HG02852 (cell line): ENCODE measurements around the gene AXIN1.

ENCODE experiments used
- ATAC-seq: cut with Tn5 transposase; IDR thresholded peaks from one replicate; pipeline ENCODE4 v1.9.1; 2021; ENCODE audit warnings: mild to moderate bottlenecking, moderate library complexity; ENCODE audit not compliant: unreplicated experiment

The AXIN1 gene

DNA sequence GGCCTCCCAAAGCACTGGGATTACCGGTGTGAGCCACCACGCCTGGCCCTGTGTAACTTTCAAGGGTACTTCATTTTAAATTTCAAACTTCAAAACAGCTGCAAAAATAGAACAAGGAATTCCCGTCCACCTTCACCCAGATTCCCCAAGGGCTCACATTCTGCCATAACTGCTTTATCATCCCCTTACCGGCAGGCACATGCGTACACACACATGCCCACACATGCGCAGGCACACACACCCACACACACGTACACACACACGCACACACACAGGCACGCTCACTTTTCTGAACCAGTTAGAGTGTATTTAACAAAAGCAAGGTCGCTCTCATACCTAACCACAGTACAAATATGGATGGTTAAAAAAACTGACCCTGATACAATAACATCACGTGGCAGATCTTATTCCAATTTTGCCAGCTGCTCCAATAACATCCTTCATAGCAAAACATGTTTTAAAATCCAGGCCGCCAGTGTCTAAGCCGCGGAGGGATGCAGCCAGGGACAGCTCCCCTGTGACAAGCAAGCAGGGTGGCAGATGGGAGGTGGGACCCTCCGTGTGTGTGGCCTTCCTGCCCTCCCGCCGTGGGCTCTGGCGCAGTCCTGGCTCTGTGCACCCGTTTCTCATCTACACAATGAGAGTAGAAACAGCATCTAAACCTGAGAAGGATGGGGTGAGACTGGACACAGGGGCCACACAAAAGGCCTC is 46.5 kb downstream of the AXIN1 start:
- ATAC-seq, result no peak

DNA sequence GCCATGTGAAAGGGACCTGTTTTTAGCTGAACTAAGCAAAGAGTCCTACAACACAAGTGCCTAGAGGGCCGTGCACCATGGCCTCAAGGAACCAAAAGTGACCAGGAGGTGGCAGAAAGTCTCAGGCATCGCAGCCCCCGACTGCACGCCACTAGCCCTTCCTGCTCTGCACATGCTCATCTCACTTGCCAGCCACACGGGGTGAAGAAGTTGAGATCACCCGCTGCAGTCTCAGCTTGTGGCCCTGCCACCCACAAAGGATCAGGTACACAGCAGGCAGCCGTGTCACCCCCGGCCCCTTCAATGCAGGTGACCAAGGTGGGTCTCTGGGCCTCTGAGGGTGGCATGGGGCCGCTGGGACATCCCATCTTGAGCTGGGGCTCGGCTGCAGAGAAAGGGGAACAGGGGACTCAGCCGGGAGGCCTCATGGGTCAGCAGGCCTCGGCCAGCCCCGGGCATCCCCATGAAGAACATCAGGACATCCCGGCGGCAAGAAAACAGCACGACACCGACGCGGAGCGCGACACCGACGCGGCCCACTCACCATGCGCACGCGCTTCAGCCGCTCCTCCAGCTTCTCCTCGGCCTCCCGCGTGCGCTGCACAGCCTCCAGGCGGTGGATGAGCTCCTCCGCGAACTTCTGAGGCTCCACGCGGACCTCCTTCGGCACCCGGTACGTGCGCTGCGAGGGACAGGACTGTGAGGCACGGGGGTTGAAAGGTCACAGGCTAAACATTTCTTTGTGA is 48.6 kb downstream of the AXIN1 start:
- ATAC-seq, result no peak

DNA sequence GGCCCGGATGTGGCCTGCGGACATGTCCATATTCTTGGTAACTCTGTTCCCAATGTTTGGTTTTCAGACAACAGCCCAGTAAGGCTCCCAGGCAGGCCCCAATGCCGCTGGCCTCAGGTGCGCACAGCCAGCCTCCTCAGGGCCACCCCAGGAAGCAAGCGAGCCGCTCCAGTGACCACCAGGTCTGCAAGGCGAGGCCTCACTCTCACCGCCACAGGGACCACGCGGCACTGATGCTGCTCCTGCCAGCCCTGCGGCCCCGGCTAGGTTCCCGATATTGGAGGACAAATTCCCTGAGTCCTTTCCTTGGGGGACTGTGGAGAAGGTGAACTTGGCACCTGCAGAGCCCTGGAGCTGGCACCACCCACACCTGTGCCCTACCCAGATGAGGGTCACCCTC is 50.6 kb downstream of the AXIN1 start:
- ATAC-seq, result no peak

DNA sequence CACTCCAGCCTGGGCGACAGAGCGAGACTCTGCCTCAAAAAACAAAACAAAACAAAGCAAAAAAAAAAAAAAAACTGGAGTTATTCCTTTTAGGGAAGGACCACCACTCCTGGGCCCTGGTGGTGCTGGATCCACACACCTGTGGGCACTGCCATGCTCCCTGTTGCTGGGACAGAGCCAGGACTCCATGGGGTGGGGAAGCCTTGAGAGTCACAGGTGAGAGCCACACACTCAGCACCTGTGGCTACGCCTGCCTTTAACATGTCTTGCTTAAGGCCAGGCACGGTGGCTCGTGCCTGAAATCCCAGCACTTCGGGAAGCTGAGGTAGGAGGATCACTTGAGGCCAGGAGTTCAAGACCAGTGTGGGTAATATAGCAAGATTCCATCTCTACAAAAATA is 51.3 kb downstream of the AXIN1 start:
- no peak for ATAC-seq

DNA sequence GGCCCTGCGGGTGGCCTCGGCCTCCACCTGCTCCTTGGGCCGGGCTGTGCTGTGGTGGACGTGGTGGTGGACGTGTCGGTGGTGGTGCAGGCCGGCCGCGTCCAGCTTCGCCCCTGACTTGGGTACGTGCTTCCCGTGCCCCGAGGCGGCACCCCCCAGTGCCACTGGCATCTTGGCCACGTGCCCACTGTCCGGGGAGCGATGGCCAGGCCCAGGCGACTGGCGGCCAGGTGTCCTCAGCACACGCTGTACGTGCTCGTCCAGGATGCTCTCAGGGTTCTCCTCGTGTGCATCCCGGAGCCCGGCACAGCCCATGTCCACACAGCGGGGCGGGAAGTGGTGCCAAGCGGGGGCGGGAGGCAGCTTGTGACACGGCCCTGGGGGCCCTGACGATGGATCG is 54.7 kb downstream of the AXIN1 start:
- ATAC-seq, result no peak

DNA sequence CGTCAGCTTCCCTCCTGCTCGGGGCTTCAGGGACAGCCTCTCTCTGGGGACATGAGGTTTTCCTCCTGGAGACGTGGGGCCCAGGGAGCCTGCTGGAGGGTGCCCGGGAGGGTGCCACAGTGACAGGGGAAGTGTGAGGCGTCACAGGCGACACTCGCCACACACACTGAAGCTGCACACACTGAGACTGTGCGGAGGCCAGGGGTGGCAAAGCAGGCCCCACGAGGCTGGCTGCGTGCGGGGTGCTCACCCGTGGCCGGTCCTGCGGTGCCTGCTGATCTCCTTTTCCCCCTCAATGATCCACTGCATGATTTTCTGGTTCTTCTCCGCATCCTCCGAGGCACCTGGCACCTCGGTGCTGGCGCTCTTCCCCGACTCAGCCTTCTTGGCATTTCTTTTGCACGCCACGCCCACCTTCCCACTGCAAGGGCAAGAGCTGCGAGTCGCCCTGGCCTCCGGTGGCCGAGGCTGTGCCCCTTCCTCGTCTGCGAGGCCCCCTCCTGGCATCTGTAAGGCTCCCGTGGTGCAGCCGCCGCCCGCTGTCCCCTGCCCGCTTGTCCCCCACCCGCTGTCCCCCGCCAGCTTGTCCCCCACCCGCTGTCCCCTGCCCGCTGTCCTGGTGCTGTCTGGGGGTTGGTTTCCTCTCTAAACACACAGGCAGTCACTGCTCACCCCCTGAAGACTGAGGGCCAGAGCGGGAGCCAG is 55.6 kb downstream of the AXIN1 start:
- ATAC-seq, result no peak

DNA sequence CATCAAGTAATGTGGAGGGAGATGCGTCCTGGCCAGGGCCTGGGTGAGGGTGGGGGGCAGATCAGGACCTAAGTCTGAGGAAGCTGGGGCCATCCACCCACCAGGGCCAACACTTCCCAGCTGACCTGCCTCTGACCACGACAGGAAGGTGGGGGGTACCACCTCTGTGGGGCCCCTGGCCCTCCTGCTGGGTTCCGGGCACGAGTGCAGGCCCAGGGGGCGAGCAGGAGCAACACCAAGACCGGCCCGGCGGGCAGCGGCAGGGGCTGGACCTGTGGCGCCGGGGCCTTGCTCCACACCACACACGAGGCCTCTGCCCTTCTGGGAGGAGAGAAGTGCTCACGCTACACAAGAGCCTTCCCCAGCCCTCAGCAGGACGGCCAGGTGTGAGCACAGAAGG is 56.2 kb downstream of the AXIN1 start:
- ATAC-seq, result no peak

DNA sequence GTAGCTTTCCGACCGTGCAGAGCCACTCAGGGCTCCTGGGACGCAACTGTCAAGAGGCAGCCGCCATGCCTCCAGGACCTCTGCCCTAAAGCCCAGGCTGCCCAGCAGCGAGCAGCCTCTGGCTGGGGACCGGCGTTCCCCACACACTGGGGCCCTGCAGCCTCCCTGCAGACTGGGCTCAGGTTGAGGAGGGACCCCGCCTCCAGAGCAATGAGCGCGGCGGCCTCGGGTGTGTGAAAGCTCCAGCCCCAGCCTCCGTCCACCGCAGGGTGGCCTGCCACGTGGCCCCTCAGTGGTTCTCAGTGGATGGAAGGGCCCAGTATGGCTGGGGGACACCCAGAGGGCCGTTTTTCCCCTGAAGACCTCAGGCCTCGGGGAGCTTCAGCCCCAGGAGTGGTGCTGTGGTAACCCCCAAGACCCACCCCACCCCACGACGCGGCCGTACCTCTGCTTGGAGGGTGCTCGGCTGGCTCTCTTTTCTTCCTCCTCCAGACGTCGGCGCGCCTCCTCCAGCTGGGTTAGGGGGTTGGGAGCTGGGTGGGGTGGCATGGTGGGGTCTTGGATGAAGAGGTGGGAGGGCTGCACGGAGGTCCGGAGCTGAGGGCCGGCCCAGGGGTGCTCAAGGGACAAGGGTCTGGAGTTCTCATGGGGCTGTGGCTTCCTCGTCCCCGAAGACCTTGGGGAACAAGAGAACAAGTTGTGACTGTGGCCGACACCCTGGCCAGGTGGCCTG is 59.3 kb downstream of the AXIN1 start:
- no peak for ATAC-seq

DNA sequence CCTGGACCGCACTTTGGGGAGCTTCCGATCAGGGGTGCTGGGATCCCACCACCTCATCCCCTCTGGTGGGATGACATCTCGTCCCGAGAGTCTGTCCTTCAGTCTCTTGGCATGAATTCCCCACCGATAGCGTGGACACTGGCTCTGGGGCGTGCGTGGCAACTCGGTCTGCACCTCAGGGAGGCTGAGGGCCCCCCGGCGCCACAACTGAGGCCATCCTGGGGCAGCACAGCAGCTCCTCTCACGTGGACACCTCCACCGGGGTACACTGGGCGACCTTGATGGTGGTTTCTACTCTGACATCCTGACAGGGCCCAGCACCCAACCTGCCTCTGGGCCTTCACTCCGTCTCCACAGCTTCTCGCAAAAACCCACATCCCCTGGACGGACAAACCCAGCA is 61.0 kb downstream of the AXIN1 start:
- no peak for ATAC-seq

DNA sequence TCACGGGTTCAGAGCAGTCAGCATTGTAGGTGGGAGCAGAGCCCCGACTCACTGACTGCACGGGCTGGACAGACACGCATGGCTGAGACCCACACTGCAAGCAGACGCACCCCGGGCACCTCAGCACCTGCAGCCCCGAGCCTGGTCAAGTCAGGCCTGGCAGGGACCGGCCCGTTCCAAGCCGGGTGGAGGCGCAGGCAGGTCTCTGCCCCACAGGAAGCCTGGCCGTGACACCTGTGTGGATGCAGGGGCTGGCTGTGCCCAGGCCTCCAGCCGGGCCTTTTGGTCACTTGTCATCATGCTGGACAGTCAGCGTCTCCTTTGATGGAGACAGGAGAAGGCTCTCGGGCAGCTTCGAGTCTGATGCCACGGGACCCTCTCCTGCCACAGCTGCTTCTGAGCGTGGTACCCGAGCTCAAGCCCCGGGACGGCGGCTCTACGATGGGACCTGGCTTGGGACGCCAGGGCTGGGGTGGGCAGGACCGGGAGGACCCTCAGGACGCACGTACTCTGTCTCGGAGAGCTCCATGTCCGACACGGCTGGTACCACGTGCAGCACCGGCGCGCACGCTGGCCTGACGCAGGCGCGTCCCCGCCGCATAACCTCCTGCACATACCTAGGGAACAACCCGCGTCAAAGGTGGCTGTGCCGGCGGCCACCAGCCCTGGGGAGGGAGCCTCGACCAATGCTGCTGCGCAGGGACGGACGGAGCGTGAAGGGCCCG is 61.7 kb downstream of the AXIN1 start:
- ATAC-seq, result no peak

DNA sequence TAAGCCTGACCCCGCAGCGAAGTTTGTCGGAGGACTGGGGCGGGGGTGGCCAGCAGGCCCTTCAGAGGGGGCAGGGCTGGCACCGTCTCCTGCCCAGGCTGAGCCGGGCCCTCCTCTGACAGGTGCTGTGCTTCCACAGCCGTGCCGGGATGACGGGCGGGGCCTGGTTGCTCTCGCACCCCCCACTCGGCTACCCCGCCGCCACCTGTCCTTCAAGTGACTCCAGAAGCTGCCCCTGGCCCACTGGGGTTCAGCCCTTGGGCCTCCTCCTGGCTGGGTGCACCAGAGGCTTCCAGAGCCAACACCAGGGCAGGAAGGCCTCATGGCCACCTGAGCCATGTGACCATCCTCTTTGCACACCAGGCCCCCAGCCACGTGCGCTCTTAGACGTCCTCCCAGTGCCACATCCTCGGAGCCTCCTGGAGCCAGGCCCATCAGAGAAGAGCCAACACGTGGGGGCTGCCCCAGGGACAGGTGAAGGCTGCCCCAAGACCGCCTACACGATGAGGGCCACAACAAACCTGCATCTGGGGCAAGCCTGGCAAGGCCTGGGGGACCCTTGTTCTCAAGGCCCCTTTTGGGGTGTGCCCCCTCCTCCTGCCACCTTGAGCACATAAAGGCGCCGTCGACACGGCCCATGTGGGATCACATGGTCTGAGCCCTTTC is 62.4 kb downstream of the AXIN1 start:
- no peak for ATAC-seq

DNA sequence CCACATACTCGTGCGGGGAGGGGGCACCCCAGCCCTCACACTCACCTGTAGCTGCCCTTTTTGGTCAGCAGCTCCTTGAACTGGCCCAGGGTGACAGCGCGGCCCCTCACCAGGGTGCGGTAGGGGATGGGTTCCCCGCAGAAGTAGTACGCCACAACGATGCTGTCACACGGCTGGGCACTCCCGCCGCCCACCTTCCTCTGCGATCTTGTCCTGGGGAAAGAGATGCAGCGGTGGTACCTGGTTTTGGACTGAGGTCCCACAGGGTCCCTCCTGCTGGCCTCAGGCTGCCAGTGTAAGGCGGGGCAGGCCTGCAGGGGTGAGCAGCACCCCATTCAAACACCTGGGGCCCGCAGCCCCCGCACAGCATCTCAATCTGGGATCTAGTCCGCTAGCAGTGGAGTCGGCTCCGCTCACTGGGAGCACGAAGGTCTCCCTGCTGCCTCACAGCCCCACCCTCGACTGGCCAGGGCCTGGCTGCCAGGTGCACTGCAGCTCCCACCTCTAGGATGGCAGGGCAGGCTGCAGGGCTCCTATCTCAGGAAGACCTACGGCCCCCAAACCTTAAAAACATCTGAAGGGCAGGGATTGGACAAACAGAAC is 63.0 kb downstream of the AXIN1 start:
- no peak for ATAC-seq

DNA sequence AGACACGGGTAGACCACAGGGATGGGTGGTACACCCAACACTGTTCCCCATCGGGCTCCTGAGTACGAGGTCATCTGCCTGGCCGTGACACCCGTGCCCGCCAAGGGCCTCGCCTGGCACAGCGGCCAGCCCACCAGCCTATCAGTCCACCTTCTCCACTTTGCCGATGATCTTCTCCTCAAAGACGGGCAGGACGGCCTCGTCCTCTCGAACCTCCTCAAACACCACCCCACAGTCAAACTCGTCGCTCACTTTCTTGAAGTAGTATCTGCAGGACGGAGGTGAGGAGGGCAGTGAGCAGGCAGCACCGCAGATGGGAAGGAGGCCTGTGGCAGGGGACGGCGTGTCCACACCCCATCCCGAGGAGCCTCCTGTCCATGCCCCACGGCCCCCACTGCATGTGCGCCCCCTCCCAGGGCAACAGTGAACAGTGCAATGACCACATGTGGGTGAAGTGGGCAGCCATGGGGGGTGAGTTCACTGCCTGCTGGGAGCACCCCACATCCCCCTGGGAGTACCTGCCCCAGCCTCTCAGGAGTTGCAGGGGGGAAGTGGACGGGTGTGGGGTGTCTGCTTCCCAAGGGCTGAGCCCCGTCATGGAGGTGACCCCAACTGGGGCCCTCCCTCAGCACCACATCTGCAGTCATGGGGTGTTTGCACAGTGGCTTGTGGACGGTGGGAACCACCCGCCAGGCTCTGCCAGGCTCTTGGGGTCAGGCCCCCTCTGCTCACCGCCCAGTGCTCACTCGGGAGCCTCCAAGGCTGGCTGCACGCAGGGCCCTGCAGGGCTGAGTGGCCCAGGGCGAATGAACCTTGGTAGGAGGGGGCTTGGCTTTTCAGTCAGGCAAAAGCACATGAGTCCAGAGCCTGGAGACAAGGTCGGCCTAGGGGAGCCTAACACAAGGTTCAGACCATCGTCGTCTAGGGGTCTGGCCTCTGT is 64.3 kb downstream of the AXIN1 start:
- no peak for ATAC-seq

DNA sequence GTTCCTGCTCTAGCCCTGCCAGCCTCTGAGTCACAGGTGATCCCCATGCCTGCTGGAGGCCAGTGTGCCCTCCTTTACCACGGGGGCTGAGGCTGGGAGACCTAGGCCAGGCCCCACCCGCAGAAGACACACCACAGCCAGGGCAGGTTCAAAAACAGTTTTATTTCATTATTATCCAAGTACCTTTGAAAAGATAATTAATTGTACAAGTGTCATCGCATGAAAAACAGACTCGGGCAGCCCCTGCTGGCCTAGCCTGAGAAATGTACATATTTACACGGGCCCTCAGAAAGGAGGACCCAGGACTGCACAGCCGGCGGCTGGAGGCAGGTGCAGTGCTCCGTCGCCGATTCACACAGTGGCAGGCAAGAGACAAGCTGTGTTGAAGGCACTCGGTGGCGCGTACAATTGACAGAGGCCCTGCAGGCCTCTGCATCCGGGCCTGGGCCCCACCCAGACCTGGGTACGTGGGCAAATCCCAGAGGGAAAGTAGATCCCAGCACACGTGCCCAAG is 65.2 kb downstream of the AXIN1 start:
- no peak for ATAC-seq

DNA sequence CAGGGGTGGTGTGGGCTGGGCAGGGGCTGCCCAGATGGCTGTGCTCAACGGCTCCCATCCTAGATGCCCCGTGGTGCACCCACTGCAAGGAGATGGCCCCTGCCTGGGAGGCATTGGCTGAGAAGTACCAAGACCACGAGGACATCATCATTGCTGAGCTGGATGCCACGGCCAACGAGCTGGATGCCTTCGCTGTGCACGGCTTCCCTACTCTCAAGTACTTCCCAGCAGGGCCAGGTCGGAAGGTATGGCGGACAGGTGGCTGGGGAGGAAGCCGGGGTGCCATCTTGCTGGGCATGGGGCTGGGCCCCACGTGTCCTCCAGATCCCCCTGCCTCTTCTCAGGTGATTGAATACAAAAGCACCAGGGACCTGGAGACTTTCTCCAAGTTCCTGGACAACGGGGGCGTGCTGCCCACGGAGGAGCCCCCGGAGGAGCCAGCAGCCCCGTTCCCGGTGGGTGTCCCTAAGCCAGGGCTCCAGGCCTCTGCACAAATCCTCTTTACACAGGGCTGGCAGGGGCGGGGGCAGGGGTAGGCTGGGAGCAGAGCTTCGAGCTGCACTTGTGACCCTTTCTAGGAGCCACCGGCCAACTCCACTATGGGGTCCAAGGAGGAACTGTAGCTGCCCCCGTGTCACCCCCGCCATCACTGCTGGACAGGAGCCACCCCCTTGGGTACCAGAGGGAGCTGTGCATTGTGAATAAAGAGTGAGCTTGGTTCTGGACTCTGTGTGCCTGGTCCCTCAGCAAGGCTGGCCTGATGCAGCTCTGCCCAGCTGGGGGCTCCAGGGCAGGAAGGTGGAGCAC is 65.8 kb downstream of the AXIN1 start:
- ATAC-seq, result no peak

DNA sequence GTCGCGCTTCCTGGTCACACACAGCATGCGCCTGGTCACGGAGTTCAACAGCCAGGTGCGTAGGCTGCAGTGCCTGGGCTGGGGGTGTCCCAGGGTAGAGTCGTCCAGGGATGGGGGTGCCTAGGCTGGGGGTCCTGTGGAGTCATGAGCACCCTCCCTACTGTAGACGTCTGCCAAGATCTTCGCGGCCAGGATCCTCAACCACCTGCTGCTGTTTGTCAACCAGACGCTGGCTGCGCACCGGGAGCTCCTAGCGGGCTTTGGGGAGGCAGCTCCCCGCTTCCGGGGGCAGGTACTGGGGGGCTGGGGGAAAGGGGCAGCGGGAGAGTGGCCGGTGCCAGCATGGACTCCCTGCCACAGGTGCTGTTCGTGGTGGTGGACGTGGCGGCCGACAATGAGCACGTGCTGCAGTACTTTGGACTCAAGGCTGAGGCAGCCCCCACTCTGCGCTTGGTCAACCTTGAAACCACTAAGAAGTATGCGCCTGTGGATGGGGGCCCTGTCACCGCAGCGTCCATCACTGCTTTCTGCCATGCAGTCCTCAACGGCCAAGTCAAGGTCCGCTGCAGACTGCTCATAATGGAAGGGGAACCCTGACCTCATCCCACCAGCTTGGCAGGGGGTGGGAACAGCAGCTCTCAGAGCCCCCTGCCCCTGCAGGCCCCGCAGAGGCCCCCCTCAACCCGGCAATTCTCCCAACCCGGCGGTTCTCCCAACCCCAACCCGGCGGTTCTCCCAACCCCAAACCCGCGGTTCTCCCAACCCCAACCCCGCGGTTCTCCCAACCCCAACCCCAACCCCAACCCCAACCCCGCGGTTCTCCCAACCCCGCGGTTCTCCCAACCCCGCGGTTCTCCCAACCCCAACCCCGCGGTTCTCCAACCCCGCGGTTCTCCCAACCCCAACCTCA is 67.1 kb downstream of the AXIN1 start:
- no peak for ATAC-seq
